GM18867 (cell line): ENCODE results near the gene NCKAP5.
A peak's percentile ranks its signal among the peaks of the same experiment; 100 is the strongest.

Experiments used
- ATAC-seq: cut with Tn5 transposase; IDR thresholded peaks from one replicate; pipeline ENCODE4 v1.9.1; 2021; ENCODE audit warnings: mild to moderate bottlenecking, moderate library complexity; ENCODE audit not compliant: unreplicated experiment

The NCKAP5 gene

GRCh38 chr2:133345638-133346037, 222.6 kb downstream of the NCKAP5 start:
- no peak for ATAC-seq

DNA sequence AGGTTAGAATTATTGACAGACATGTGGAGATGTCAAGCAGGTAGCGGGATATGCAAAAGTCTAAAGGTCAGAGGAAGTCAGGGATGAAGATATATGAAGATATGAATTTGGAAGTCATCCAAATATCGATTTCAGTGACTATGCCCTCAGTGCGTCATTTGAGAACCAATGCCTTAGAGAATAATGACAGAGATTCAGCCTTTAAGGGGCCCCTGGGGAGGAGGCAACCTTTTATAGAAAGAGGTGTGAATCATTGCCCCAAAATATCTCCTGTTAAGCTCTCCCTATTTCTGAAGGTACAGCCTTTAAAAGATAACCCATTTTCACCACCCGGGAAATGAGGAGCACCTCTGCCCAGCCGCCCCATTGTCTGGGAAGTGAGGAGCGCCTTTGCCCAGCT, 223.4 kb downstream of the NCKAP5 start:
- peak; percentile 58 for ATAC-seq

GRCh38 chr2:133343018-133343352, 225.3 kb downstream of the NCKAP5 start:
- no peak for ATAC-seq

- no peak for ATAC-seq
These were observed 225.8 kb downstream of the NCKAP5 start for GRCh38 chr2:133342286-133343017.

- no peak for ATAC-seq
These were observed 226.7 kb downstream of the NCKAP5 start for GRCh38 chr2:133341575-133341974.

- no peak for ATAC-seq
These were observed 230.0 kb downstream of the NCKAP5 start for GRCh38 chr2:133338224-133338623.

- ATAC-seq: no peak
These were observed 233.3 kb downstream of the NCKAP5 start for GRCh38 chr2:133334923-133335322.

DNA sequence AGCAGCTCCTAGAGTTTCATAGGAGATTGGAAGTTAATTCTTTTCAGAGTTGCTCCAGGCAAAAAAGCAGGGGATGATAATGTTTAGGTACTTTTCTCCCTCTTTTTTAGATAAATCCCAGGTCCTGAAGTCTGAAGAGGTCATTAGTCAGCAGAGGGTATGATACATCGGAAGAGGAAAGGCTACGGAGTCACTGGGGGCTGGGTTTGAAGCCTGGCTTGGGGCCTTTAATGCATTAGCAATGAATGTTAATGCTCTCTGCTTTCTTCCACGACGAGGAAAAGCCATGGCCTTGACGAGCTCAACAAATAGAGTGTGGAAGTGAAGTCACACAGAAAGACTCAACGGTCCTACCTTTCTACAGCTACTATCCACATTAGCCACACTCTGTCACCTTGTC, 235.1 kb downstream of the NCKAP5 start:
- no peak for ATAC-seq

GRCh38 chr2:133331436-133331835, 236.8 kb downstream of the NCKAP5 start:
- no peak for ATAC-seq

- ATAC-seq: no peak
These were observed 241.4 kb downstream of the NCKAP5 start for GRCh38 chr2:133326652-133327397.

- no peak for ATAC-seq
These were observed 244.1 kb downstream of the NCKAP5 start for GRCh38 chr2:133324150-133324561.

DNA sequence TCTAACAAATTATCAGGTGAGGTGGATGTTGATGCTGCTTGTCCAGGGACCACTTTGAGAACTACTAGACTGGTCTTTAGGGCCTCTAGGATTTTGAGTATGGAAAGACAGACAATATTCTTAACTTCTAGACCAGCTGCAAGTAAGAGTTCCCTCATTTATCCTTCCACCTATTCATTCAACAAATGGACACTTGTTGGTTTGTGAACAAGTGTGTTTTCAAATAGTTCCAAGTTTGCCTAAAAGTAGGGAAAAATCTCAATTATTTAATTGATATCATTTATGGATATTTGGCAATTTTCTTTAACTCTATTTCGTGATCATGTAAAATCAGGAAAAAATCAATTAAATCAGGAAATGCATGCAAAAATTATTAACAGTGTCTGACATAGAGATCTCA, 245.4 kb downstream of the NCKAP5 start:
- no peak for ATAC-seq

DNA sequence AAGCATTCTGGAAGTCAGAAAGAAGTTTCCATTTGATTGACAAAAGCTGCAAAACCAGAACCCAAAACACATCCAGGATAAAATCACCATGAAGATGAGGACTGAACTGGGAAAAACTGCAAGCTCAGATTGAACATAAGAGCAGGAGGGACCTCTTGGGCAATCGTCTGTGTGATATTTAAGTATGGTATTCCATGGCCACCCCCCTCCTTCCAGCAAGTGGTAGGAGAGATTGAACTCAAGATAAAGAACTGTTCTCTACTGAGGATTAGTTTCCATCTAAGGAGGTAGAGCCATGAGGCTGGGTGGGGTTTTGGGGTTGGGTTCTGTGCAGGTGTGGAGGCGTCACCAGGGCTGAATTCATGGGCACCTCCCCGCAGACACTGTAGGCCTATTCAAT, 251.1 kb downstream of the NCKAP5 start:
- ATAC-seq: no peak

GRCh38 chr2:133316557-133316956, 251.7 kb downstream of the NCKAP5 start:
- no peak for ATAC-seq

DNA sequence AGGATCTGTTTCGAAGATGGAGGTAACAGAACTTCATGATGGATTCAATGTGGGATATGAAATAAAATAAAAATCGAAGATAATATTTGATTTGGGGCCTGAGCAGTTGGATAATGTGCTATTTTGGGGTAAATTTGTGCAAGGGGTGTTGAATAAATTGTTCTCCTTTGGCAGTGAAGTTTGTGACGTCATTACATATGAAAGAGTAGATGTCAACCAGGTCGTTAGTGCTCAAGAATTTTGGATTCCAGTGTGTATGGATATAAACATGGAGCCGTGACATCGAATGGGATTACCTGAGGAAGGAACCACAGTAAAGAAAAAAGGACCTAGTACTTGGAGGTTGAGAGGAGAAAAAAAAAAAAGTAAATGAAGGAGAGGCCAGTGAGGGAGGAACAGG, 253.0 kb downstream of the NCKAP5 start:
- no peak for ATAC-seq

DNA sequence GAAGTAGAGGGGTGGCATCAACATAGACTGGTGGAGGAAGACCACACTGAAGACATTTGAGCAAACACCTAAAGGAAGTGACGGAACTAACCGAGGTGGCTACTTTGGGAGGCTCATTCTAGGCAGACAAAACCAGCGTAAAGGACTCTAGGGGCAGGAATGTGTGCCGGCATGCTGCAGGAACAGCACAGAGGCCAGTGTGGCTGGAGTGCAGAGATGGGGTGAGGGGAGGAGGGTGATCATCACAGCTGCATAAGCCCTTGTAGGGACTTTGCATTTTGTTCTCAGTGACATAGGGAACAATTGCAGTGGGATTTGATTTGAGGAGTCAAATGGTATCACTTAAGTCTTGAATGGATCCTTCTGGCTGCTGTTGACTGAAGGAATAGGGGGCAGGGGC, 253.5 kb downstream of the NCKAP5 start:
- no peak for ATAC-seq

DNA sequence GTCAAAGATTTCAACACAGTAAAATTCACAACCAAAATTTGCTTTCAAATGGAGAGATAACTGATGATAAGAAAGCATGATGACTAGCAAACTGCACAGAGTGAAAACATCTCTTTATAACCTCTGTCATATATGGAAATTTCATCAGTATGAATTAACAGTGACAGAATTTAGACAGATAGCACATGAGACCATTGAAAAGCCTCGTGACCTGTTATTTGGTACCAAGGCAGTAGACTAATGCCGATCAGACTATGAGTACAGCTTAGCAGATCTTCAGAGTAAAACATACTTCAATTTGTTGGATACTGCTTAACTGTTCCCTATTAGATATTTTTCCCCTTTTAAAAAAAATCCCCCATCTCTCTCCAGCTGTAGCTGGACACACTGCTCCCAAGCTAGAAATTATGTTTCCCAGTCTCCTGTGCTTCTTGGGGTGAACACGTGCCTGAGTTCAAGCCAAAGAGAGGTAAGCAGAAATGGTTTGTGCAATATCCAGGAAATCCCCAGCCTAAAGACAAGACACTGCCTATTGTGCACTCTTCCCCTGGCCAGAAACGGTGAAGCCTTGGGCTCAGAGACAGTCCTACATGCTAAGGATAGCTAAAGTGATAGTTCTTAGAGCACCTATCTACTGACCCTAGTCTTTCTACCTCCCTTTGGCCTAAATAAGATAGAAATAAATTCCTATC, 256.1 kb downstream of the NCKAP5 start:
- ATAC-seq: no peak

- ATAC-seq: no peak
These were observed 262.0 kb downstream of the NCKAP5 start for GRCh38 chr2:133306236-133306635.

DNA sequence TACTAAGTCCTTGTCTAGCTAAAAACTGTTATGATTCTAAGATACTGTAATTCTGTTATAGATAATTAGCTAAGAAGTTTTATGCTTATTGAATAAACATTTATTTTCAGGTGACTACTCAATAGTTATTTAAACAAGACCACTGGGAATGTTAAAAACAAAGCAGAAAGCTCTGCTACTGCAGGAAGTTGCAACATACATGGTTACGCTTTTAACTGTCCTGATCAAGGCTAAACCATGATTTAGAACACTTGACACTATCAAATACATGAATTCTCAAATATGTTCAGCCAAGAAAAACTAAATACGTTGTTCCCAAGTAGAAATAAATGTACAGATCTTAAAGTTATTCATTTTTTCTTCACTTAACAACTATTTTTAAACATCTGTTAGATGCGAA, 263.9 kb downstream of the NCKAP5 start:
- ATAC-seq: no peak

- ATAC-seq: no peak
These were observed 265.1 kb downstream of the NCKAP5 start for GRCh38 chr2:133303150-133303549.

DNA sequence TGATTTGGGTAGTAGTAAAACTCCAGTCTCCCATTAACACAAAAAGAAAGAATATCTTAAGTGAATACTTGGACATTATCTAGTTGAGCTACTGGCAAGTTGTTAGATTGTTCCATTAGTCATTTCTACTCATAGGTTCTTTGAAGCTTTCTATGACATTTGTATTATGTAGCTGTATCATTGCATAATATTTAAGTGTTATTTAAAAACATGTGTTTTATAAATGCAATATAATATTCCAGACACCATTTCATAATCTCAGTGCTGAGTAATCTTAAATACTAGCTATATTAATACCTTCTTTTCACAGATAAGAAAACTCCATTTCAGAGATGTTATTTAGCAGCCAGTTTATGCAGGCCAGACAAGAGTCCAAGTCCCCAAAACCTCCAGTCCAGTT, 271.9 kb downstream of the NCKAP5 start:
- no peak for ATAC-seq
